Pericardium fibroblast (primary cell): ENCODE data around the gene LRP8. TPM values are rescaled to one million over a fixed set of nuclear protein-coding genes. Genes with fewer than 3 reads are reported as not detected.

Experiments used
- total RNA-seq: library from RNA; depleted of rRNA; stranded (reverse); fragments of >200 nt; gene quantifications from 2 replicates; pipeline ENCODE4 v1.2.3, GENCODE V29; 2015

The LRP8 gene
- total RNA-seq = 5.7 and 7.1 TPM in 2 replicates

GRCh38 chr1:53328009-53328461, at the start of gene LRP8:
Gene LRP8 (minus strand): TSS chr1:53328070. CDS start chr1:53327912, 158 bp downstream.

GRCh38 chr1:53238197-53239155, 89.4 kb downstream of the LRP8 start, which contains the start of gene MAGOH:
Gene MAGOH (minus strand): TSS chr1:53238518. CDS start chr1:53238448, 70 bp downstream.

GRCh38 chr1:53220171-53220961, 107.5 kb downstream of the LRP8 start, which contains the start of gene CZIB:
Gene CZIB (minus strand): TSS chr1:53220634. CDS start chr1:53220575, 59 bp downstream.

GRCh38 chr1:53196485-53197290, 131.2 kb downstream of the LRP8 start, which contains the start of gene CPT2:
Gene CPT2 (plus strand): TSS chr1:53196824. CDS start chr1:53196944, 120 bp downstream.

Other genes with a start within 250 kb of the LRP8 start
- 0.09 and 0.82 TPM in 2 replicates for gene SLC1A7, start 185.4 kb downstream of the LRP8 start, total RNA-seq
- 14.6 and 18.3 TPM in 2 replicates for gene CPT2, start 131.2 kb downstream of the LRP8 start, total RNA-seq
- gene CZIB, start 107.4 kb downstream of the LRP8 start, total RNA-seq = 54.8 and 65.3 TPM in 2 replicates
- 11.7 and 40.8 TPM in 2 replicates for gene MAGOH, start 89.6 kb downstream of the LRP8 start, total RNA-seq
- gene DMRTB1, start 131.3 kb upstream of the LRP8 start, total RNA-seq = not detected in 2 replicates